Loucy (cell line): ENCODE results near the gene IFT122.

Experiments
- EZH2phosphoT487 ChIP-seq: fragments of 200-600 bp; IDR thresholded peaks from 2 replicates; pipeline ENCODE4 v1.6.1; 2018; ENCODE audit warnings: antibody characterized with exemption, mild to moderate bottlenecking, moderate library complexity, borderline replicate concordance
- TF ChIP-seq, protein P1 (sequence below): fragments of 200-600 bp; sonication (generic); conservative IDR thresholded peaks from 2 replicates; pipeline ENCODE4 v1.5.1; 2014; ENCODE audit warnings: mild to moderate bottlenecking, antibody characterized with exemption, low read length

DNA sequence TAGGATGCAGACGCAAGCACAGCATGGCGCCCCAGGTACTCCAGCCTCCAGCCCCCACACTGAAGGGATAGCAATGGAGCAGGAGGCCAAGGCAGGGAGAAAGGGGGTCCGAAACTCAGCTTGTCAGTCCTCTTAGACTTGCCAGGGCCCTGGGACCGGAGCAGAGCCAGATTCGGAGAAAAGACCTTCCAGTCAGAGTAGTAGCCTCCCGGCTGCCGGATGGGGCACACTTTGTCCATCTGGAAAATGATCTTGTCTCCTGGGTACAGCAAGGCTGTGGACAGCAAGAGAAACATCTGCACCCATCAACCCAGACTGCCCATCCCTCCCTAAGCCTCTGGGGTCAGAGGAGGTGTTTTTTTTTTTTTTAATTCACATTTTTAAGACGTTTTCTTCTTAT, 35.9 kb upstream of the IFT122 start:
- TF ChIP-seq, protein P1, sequence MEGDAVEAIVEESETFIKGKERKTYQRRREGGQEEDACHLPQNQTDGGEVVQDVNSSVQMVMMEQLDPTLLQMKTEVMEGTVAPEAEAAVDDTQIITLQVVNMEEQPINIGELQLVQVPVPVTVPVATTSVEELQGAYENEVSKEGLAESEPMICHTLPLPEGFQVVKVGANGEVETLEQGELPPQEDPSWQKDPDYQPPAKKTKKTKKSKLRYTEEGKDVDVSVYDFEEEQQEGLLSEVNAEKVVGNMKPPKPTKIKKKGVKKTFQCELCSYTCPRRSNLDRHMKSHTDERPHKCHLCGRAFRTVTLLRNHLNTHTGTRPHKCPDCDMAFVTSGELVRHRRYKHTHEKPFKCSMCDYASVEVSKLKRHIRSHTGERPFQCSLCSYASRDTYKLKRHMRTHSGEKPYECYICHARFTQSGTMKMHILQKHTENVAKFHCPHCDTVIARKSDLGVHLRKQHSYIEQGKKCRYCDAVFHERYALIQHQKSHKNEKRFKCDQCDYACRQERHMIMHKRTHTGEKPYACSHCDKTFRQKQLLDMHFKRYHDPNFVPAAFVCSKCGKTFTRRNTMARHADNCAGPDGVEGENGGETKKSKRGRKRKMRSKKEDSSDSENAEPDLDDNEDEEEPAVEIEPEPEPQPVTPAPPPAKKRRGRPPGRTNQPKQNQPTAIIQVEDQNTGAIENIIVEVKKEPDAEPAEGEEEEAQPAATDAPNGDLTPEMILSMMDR: no peak
- no peak for TF ChIP-seq EZH2phosphoT487
